Cortex of kidney (tissue), 1 donor: ENCODE results near the gene RICTOR.
"Not testable (repeated sequence)": the region's sequence is repeated elsewhere in the genome, so short reads cannot be mapped to it uniquely, and the experiment has no call there.

Experiments used
- DNase-seq: peaks from one replicate; lab custom pipeline; 2025; lab: John Stamatoyannopoulos, UW

RICTOR gene

GRCh38 chr5:39058178-39058921, 15.8 kb downstream of the RICTOR start:
- DNase-seq, result no peak

GRCh38 chr5:39057734-39058133, 16.5 kb downstream of the RICTOR start:
- no peak for DNase-seq

- no peak for DNase-seq
Observed at GRCh38 chr5:39055768-39056398, 18.3 kb downstream of the RICTOR start.

- no peak for DNase-seq
Observed at GRCh38 chr5:39055027-39055767, 19.0 kb downstream of the RICTOR start.

GRCh38 chr5:39053189-39053588, 21.0 kb downstream of the RICTOR start:
- DNase-seq, result no peak

GRCh38 chr5:39052141-39052540, 22.1 kb downstream of the RICTOR start:
- no peak for DNase-seq

- DNase-seq, result no peak
Observed at GRCh38 chr5:39049315-39049714, 24.9 kb downstream of the RICTOR start.

GRCh38 chr5:39040875-39041274, 33.3 kb downstream of the RICTOR start:
- no peak for DNase-seq

GRCh38 chr5:39034493-39034892, 39.7 kb downstream of the RICTOR start:
- DNase-seq, result not testable (repeated sequence)

GRCh38 chr5:39031041-39031440, 43.2 kb downstream of the RICTOR start:
- DNase-seq, result no peak

GRCh38 chr5:39025456-39025855, 48.7 kb downstream of the RICTOR start:
- no peak for DNase-seq

GRCh38 chr5:39024884-39025283, 49.3 kb downstream of the RICTOR start:
- no peak for DNase-seq

- DNase-seq, result no peak
Observed at GRCh38 chr5:39024005-39024404, 50.2 kb downstream of the RICTOR start.

GRCh38 chr5:39023121-39023520, 51.1 kb downstream of the RICTOR start:
- DNase-seq, result no peak

- DNase-seq, result no peak
Observed at GRCh38 chr5:39022151-39022550, 52.0 kb downstream of the RICTOR start.

- DNase-seq, result no peak
Observed at GRCh38 chr5:39021413-39021812, 52.8 kb downstream of the RICTOR start.

GRCh38 chr5:39020458-39020857, 53.7 kb downstream of the RICTOR start:
- no peak for DNase-seq

- DNase-seq, result no peak
Observed at GRCh38 chr5:39019254-39019653, 54.9 kb downstream of the RICTOR start.

- DNase-seq, result no peak
Observed at GRCh38 chr5:39017504-39017903, 56.7 kb downstream of the RICTOR start.

- no peak for DNase-seq
Observed at GRCh38 chr5:39016587-39017275, 57.5 kb downstream of the RICTOR start.

GRCh38 chr5:39015743-39016586, 58.2 kb downstream of the RICTOR start:
- DNase-seq, result no peak
